ENCODE results near the gene SF3B4. TPM values are rescaled to one million over a fixed set of nuclear protein-coding genes. Genes with fewer than 3 reads are reported as not detected.
A peak's percentile ranks its signal among the peaks of the same experiment; 100 is the strongest.
"Not testable (repeated sequence)": the region's sequence is repeated elsewhere in the genome, so short reads cannot be mapped to it uniquely, and the experiment has no call there.

Gene SF3B4
- total RNA-seq, 1 donor: 13.4 TPM

DNA sequence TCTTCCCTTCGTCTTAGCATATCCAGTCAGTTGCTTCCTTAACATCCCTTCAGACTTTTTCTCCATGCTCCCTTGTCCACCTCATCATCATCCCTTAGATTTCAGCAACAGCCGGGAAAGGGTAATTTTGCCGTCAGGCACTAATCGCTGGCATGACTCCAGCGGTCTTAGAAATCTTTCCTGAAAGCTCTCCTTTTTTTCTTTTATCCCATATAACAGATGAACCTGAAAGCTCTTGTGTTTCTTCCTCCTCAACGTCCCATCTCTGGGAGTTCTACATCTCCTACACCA, 38.7 kb downstream of the SF3B4 start:
- H3K4me3 ChIP-seq (ENCODE audit: insufficient read depth, low read length): peak overlapping the region; percentile 80
- no peaks in the 10 kb centered on the region for H3K36me3 ChIP-seq (ENCODE audit: insufficient read depth, low read length)
- H3K27me3 ChIP-seq (ENCODE audit: insufficient read depth, low read length): no peaks in the 10 kb centered on the region
- TF ChIP-seq, protein P1, sequence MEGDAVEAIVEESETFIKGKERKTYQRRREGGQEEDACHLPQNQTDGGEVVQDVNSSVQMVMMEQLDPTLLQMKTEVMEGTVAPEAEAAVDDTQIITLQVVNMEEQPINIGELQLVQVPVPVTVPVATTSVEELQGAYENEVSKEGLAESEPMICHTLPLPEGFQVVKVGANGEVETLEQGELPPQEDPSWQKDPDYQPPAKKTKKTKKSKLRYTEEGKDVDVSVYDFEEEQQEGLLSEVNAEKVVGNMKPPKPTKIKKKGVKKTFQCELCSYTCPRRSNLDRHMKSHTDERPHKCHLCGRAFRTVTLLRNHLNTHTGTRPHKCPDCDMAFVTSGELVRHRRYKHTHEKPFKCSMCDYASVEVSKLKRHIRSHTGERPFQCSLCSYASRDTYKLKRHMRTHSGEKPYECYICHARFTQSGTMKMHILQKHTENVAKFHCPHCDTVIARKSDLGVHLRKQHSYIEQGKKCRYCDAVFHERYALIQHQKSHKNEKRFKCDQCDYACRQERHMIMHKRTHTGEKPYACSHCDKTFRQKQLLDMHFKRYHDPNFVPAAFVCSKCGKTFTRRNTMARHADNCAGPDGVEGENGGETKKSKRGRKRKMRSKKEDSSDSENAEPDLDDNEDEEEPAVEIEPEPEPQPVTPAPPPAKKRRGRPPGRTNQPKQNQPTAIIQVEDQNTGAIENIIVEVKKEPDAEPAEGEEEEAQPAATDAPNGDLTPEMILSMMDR (IDR thresholded peaks at IDR 0.05; ENCODE audit: extremely low read depth, low read depth, low read length): no peak
- DNase-seq (ENCODE audit: insufficient read length, low spot score, missing footprints): no peak
- peak overlapping the region; percentile 91 for H3K4me2 ChIP-seq (ENCODE audit: insufficient read depth, low read length)
- H4K20me1 ChIP-seq (ENCODE audit: insufficient read depth, low read length): no peaks in the 10 kb centered on the region
- peaks cover 12% of the 10 kb centered on the region for H3K79me2 ChIP-seq (ENCODE audit: insufficient read depth, low read length)
- peak overlapping the region; percentile 94 for H3K27ac ChIP-seq (ENCODE audit: low read depth, low read length)
- peaks cover 21% of the 10 kb centered on the region for H3K4me1 ChIP-seq (ENCODE audit: insufficient read depth, low read length)
- peak overlapping the region; percentile 77 for H2AFZ ChIP-seq (ENCODE audit: low read length)
- H3K9me3 ChIP-seq (ENCODE audit: low read depth, low read length): no peaks in the 10 kb centered on the region

DNA sequence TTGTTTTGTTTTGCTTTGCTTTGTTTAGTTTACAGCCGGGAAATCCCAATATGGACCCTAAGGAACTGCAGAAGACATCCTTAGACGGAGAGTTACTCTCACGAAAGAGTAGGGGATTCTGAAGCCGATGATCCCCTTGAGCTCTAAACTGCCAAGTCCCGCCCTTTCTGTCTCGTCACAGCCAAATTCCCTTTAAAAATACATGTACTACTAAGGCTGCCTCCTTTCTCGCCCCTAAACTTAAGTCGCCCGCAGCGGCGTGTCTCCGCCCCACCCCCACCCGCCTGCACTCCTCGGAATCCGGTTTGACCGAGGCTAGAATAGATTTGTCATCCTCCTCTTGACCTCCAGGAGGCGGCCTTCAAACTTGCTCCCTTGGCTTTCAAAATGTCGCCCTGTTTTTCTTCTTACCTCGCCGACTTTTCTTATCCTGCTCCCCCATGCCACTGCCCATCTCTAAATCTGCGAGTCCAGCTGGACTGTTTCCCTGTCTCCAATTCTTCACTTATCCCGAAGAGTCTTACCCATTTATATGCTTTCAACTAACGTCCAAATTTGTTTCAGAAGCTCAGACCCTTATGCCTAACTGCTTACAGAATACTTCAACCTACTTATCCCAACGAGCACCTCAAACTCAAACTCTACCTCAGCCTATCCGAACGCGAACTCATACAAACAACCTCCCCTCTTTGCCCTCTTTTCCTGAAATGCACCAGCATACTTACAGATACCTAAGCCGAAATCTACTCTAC, 39.2 kb downstream of the SF3B4 start:
- H3K4me2 ChIP-seq (ENCODE audit: insufficient read depth, low read length): peak overlapping the region; percentile 91
- TF ChIP-seq, protein P1 (IDR thresholded peaks at IDR 0.05; ENCODE audit: extremely low read depth, low read depth, low read length): peak; percentile 63
- no peaks in the 10 kb centered on the region for H3K27me3 ChIP-seq (ENCODE audit: insufficient read depth, low read length)
- no peaks in the 10 kb centered on the region for H3K9me3 ChIP-seq (ENCODE audit: low read depth, low read length)
- H3K4me1 ChIP-seq (ENCODE audit: insufficient read depth, low read length): peaks cover 21% of the 10 kb centered on the region
- DNase-seq (ENCODE audit: insufficient read length, low spot score, missing footprints): no peak
- H4K20me1 ChIP-seq (ENCODE audit: insufficient read depth, low read length): no peaks in the 10 kb centered on the region
- H3K4me3 ChIP-seq (ENCODE audit: insufficient read depth, low read length): peak overlapping the region; percentile 80
- peak overlapping the region; percentile 94 for H3K27ac ChIP-seq (ENCODE audit: low read depth, low read length)
- peaks cover 17% of the 10 kb centered on the region for H3K79me2 ChIP-seq (ENCODE audit: insufficient read depth, low read length)
- no peaks in the 10 kb centered on the region for H3K36me3 ChIP-seq (ENCODE audit: insufficient read depth, low read length)
- H2AFZ ChIP-seq (ENCODE audit: low read length): peak overlapping the region; percentile 77

- TF ChIP-seq, protein P1 (IDR thresholded peaks at IDR 0.05; ENCODE audit: extremely low read depth, low read depth, low read length): no peak
- DNase-seq (ENCODE audit: insufficient read length, low spot score, missing footprints): peak; percentile 92
- Histone ChIP-seq H3K36me3 (ENCODE audit: insufficient read depth, low read length) (no peaks in the 10 kb centered on the region), H3K4me2 (ENCODE audit: insufficient read depth, low read length) (peak overlapping the region; percentile 91), H3K79me2 (ENCODE audit: insufficient read depth, low read length) (peaks cover 21% of the 10 kb centered on the region), H2AFZ (ENCODE audit: low read length) (peak overlapping the region; percentile 77), H3K9me3 (ENCODE audit: low read depth, low read length) (no peaks in the 10 kb centered on the region), H4K20me1 (ENCODE audit: insufficient read depth, low read length) (no peaks in the 10 kb centered on the region), H3K27ac (ENCODE audit: low read depth, low read length) (peak overlapping the region; percentile 94), H3K4me1 (ENCODE audit: insufficient read depth, low read length) (peaks cover 21% of the 10 kb centered on the region), H3K27me3 (ENCODE audit: insufficient read depth, low read length) (no peaks in the 10 kb centered on the region), H3K4me3 (ENCODE audit: insufficient read depth, low read length) (peak overlapping the region; percentile 80)
Observed at GRCh38 chr1:149887456-149888246, 40.0 kb downstream of the SF3B4 start.

DNA sequence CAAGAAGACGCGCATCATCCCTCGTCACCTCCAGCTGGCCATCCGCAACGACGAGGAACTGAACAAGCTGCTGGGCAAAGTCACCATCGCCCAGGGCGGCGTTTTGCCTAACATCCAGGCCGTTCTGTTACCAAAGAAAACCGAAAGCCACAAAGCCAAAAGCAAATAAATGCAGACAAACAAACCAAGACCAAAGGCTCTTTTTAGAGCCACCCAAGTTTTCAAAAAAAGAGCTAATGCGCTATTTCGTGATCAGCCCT, 40.5 kb downstream of the SF3B4 start:
- H3K4me3 ChIP-seq (ENCODE audit: insufficient read depth, low read length): peak overlapping the region; percentile 80
- H3K27ac ChIP-seq (ENCODE audit: low read depth, low read length): peak overlapping the region; percentile 94
- H3K79me2 ChIP-seq (ENCODE audit: insufficient read depth, low read length): peaks cover 24% of the 10 kb centered on the region
- H3K4me2 ChIP-seq (ENCODE audit: insufficient read depth, low read length): peak overlapping the region; percentile 91
- peaks cover 21% of the 10 kb centered on the region for H3K4me1 ChIP-seq (ENCODE audit: insufficient read depth, low read length)
- not testable (repeated sequence) for H3K36me3 ChIP-seq (ENCODE audit: insufficient read depth, low read length); H3K9me3 ChIP-seq (ENCODE audit: low read depth, low read length); H2AFZ ChIP-seq (ENCODE audit: low read length); H3K27me3 ChIP-seq (ENCODE audit: insufficient read depth, low read length); DNase-seq (ENCODE audit: insufficient read length, low spot score, missing footprints); H4K20me1 ChIP-seq (ENCODE audit: insufficient read depth, low read length)
